Prostate gland (tissue), 2 donors: Measurements from ENCODE around the gene CBARP.

Source experiments
- CTCF ChIP-seq, 4 experiments: fragments of 200-600 bp in 2 of 4; fragments of 450-650 bp in 2 of 4; sonication (generic) in 2 of 4; IDR thresholded peaks; 1 replicate in 3 of 4; 2 replicates in 1 of 4; pipeline ENCODE4 v1.5.1; 2016 to 2019; ENCODE audit warnings: antibody characterized with exemption in 4 of 4, mild to moderate bottlenecking in 2 of 4, moderate library complexity in 2 of 4
- POLR2A ChIP-seq: fragments of 450-650 bp; IDR thresholded peaks from one replicate; pipeline ENCODE4 v1.6.1; 2016; ENCODE audit warnings: antibody characterized with exemption, mild to moderate bottlenecking

GRCh38 chr19:1234051-1234954, 3.5 kb downstream of the CBARP start:
- TF ChIP-seq CTCF (IDR thresholded peaks at IDR 0.05) (no peak), POLR2A (no peak)
